HepG2 (cell line): ENCODE measurements around the gene RNH1. TPM values are rescaled to one million over a fixed set of nuclear protein-coding genes. Genes with fewer than 3 reads are reported as not detected.

Experiments
- HIC2 ChIP-seq: sonication (generic); formaldehyde crosslinking; IDR thresholded peaks from 2 replicates; pipeline ENCODE4 v1.9.0; 2022; ENCODE audit warnings: low read depth, missing genetic modification reagents
- HMGXB3 ChIP-seq: sonication (generic); formaldehyde crosslinking; IDR thresholded peaks from 2 replicates; pipeline ENCODE4 v1.4.0; 2020; ENCODE audit warnings: missing genetic modification reagents, borderline replicate concordance
- HOXD1 ChIP-seq: sonication (generic); formaldehyde crosslinking; IDR thresholded peaks from 2 replicates; pipeline ENCODE4 v1.5.0; 2020; ENCODE audit warnings: missing genetic modification reagents
- MBD4 ChIP-seq: IDR thresholded peaks from 2 replicates; pipeline ENCODE4 v1.6.1; 2012; ENCODE audit warnings: low read length, inconsistent platforms, borderline replicate concordance
- MED1 ChIP-seq: sonication (generic); formaldehyde crosslinking; IDR thresholded peaks from 2 replicates; pipeline ENCODE4 v1.4.0; 2020; ENCODE audit warnings: missing genetic modification reagents
- MTERF4 ChIP-seq: sonication (generic); formaldehyde crosslinking; IDR thresholded peaks from 2 replicates; pipeline ENCODE4 v1.8.0; 2023; ENCODE audit warnings: mild to moderate bottlenecking, missing genetic modification reagents
- NFATC3 ChIP-seq: sonication (generic); formaldehyde crosslinking; IDR thresholded peaks from 2 replicates; pipeline ENCODE4 v1.5.1; 2020; ENCODE audit warnings: mild to moderate bottlenecking, missing genetic modification reagents
- NFIC ChIP-seq: IDR thresholded peaks from 2 replicates; pipeline ENCODE4 v1.6.1; 2012; ENCODE audit warnings: mild to moderate bottlenecking, low read length, inconsistent platforms
- PCBP1 ChIP-seq: fragments of 200-400 bp; formaldehyde crosslinking; IDR thresholded peaks from 2 replicates; pipeline ENCODE4 v1.6.1; 2017; ENCODE audit warnings: mild to moderate bottlenecking, low read depth, low read length, borderline replicate concordance
- REST ChIP-seq, 2 experiments: IDR thresholded peaks; 2 replicates each; pipeline ENCODE4 v1.6.1; 2011 to 2012; ENCODE audit warnings: low read length in 2 of 2, borderline replicate concordance in 1 of 2, low read depth in 1 of 2, mild to moderate bottlenecking in 1 of 2, moderate library complexity in 1 of 2
- RFX1 ChIP-seq: fragments of 450-650 bp; IDR thresholded peaks from 2 replicates; pipeline ENCODE4 v1.6.1; 2017
- RFX5 ChIP-seq: IDR thresholded peaks from 2 replicates; pipeline ENCODE4 v1.6.1; 2011; ENCODE audit warnings: low read depth, low read length, improper control_type of control experiment
- SIN3B ChIP-seq: fragments of 150-350 bp; IDR thresholded peaks from 2 replicates; pipeline ENCODE4 v1.6.1; 2014; ENCODE audit warnings: low read length
- SP4 ChIP-seq: sonication (generic); formaldehyde crosslinking; IDR thresholded peaks from 2 replicates; pipeline ENCODE4 v1.8.1; 2023; ENCODE audit warnings: mild to moderate bottlenecking, missing genetic modification reagents
- TMF1 ChIP-seq: sonication (generic); formaldehyde crosslinking; IDR thresholded peaks from 2 replicates; pipeline ENCODE4 v1.8.1; 2022; ENCODE audit warnings: low read depth, missing genetic modification reagents
- ZNF121 ChIP-seq: sonication (generic); formaldehyde crosslinking; IDR thresholded peaks from 2 replicates; pipeline ENCODE4 v1.5.0; 2020; ENCODE audit warnings: mild to moderate bottlenecking, missing genetic modification reagents
- ZNF20 ChIP-seq: sonication (generic); formaldehyde crosslinking; IDR thresholded peaks from 2 replicates; pipeline ENCODE4 v1.4.0; 2020; ENCODE audit warnings: mild to moderate bottlenecking, moderate library complexity, missing genetic modification reagents
- ZNF501 ChIP-seq: sonication (generic); formaldehyde crosslinking; IDR thresholded peaks from 2 replicates; pipeline ENCODE4 v1.5.1; 2020; ENCODE audit warnings: mild to moderate bottlenecking, moderate library complexity, missing genetic modification reagents
- ZNF558 ChIP-seq: sonication (generic); formaldehyde crosslinking; IDR thresholded peaks from 2 replicates; pipeline ENCODE4 v1.9.0; 2022; ENCODE audit warnings: mild to moderate bottlenecking, missing genetic modification reagents, borderline replicate concordance
- ZNF605 ChIP-seq: sonication (generic); formaldehyde crosslinking; IDR thresholded peaks from 2 replicates; pipeline ENCODE4 v1.8.0; 2022; ENCODE audit warnings: mild to moderate bottlenecking, missing genetic modification reagents
- polyA plus RNA-seq, 8 experiments: library from polyadenylated mRNA; depleted of rRNA in 3 of 8; stranded (reverse) in 7 of 8; unstranded in 1 of 8; fragments of >200 nt; fragmentation: Illumina TruSeq in 4 of 8; extraction: Trizol in 4 of 8; gene quantifications; 2 replicates each; pipeline versions ENCODE4 v1.2.1 to v1.2.3, GENCODE V29; 2011 to 2016; ENCODE audit warnings: low read depth in 4 of 8, missing spikeins in 1 of 8, mixed read lengths in 1 of 8; ENCODE audit not compliant: insufficient read depth in 1 of 8
- total RNA-seq, 5 experiments: library from RNA; depleted of rRNA; stranded (reverse); fragments of >200 nt; fragmentation: Illumina TruSeq; extraction: Trizol; gene quantifications; 2 replicates each; pipeline ENCODE4 v1.2.3, GENCODE V29; 2016; ENCODE audit warnings: low read depth in 1 of 5

RNH1 gene
- total and polyA plus RNA-seq, 2 of the 13 experiments (the other 11 are each of a cell fraction or from before 2014, with no cell fraction given) = 36.0 to 74.1 TPM

GRCh38 chr11:506995-507726, at the start of gene RNH1 (continued):
- TF ChIP-seq REST (IDR thresholded peaks at IDR 0.05; ENCODE audit: borderline replicate concordance in 1 of 2, low read depth in 1 of 2, low read length in 2 of 2) = no peak
- no peak for TF ChIP-seq RFX5
- TF ChIP-seq SP4 (CRISPR knock-in tag) = peak; percentile 96
- 0 out of 2 replicates have a peak, but pooled peaks have one; percentile 13 for TF ChIP-seq MTERF4 (CRISPR knock-in tag)
- TF ChIP-seq HMGXB3 (CRISPR knock-in tag) = no peak
- no peak for TF ChIP-seq ZNF121 (CRISPR knock-in tag)
- TF ChIP-seq HIC2 (CRISPR knock-in tag) = no peak
- TF ChIP-seq ZNF558 (CRISPR knock-in tag) = peak; percentile 70
- TF ChIP-seq PCBP1 = no peak
- TF ChIP-seq TMF1 (CRISPR knock-in tag) = peak; percentile 59; the same call in 1 of the 2 replicates
- no peak for TF ChIP-seq RFX1
- TF ChIP-seq NFIC = no peak
- no peak for TF ChIP-seq MBD4
- no peak for TF ChIP-seq ZNF20 (CRISPR knock-in tag)
- no peak; the same call in 1 of the 2 replicates for TF ChIP-seq HOXD1 (CRISPR knock-in tag)
- TF ChIP-seq NFATC3 (CRISPR knock-in tag) = no peak
- TF ChIP-seq ZNF501 (CRISPR knock-in tag) = no peak
- TF ChIP-seq SIN3B = no peak
- no peak; the same call in 1 of the 2 replicates for TF ChIP-seq MED1 (CRISPR knock-in tag)
- TF ChIP-seq ZNF605 (CRISPR knock-in tag) = no peak
